ENCODE measurements around the gene LCN9.

The LCN9 gene

GRCh38 chr9:135661816-135662560, 1.1 kb upstream of the LCN9 start:
- Histone ChIP-seq H3K4me3 (ENCODE audit: low read depth in 1 of 2, low read length in 1 of 2) (no peak overlapping the region), H3K9me3 (no peaks in the 10 kb centered on the region), H3K27ac (no peak overlapping the region), H3K36me3 (no peaks in the 10 kb centered on the region), H3K4me1 (ENCODE audit: control insufficient read depth in 1 of 2, insufficient read depth in 1 of 2, low read depth in 1 of 2, low read length in 1 of 2) (no peaks in the 10 kb centered on the region), H3K27me3 (no peaks in the 10 kb centered on the region)
- TF ChIP-seq, protein P1, sequence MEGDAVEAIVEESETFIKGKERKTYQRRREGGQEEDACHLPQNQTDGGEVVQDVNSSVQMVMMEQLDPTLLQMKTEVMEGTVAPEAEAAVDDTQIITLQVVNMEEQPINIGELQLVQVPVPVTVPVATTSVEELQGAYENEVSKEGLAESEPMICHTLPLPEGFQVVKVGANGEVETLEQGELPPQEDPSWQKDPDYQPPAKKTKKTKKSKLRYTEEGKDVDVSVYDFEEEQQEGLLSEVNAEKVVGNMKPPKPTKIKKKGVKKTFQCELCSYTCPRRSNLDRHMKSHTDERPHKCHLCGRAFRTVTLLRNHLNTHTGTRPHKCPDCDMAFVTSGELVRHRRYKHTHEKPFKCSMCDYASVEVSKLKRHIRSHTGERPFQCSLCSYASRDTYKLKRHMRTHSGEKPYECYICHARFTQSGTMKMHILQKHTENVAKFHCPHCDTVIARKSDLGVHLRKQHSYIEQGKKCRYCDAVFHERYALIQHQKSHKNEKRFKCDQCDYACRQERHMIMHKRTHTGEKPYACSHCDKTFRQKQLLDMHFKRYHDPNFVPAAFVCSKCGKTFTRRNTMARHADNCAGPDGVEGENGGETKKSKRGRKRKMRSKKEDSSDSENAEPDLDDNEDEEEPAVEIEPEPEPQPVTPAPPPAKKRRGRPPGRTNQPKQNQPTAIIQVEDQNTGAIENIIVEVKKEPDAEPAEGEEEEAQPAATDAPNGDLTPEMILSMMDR (IDR thresholded peaks at IDR 0.05) = no peak

GRCh38 chr9:135663451-135663770, 302 bp downstream of the LCN9 start:
- Histone ChIP-seq H3K27ac (no peak overlapping the region), H3K36me3 (no peaks in the 10 kb centered on the region), H3K4me3 (ENCODE audit: low read depth in 1 of 2, low read length in 1 of 2) (no peak overlapping the region), H3K27me3 (no peaks in the 10 kb centered on the region), H3K9me3 (no peaks in the 10 kb centered on the region), H3K4me1 (ENCODE audit: control insufficient read depth in 1 of 2, insufficient read depth in 1 of 2, low read depth in 1 of 2, low read length in 1 of 2) (no peaks in the 10 kb centered on the region)
- TF ChIP-seq, protein P1 (IDR thresholded peaks at IDR 0.05) = no peak

DNA sequence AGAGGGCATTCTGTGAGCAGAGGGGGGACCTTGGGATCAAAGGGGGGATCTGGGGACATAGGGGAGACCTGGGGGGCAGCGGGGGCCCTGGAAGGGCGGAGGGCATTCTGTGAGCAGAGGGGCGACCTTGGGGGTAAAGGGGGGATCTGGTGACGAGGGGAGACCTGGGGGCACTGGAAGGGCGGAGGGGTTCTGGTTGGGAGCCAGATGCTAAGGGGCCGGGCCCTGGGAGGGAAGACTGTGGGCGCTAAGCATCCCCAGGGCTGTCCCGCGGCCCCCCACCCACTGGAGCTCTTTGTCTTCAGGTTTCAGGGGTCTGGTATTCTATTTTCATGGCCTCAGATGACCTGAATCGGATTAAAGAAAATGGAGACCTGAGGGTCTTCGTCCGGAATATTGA, 748 bp downstream of the LCN9 start:
- H3K4me1 ChIP-seq (ENCODE audit: control insufficient read depth in 1 of 2, insufficient read depth in 1 of 2, low read depth in 1 of 2, low read length in 1 of 2) = no peaks in the 10 kb centered on the region
- H3K27me3 ChIP-seq = no peaks in the 10 kb centered on the region
- H3K9me3 ChIP-seq = no peaks in the 10 kb centered on the region
- no peak overlapping the region for H3K4me3 ChIP-seq (ENCODE audit: low read depth in 1 of 2, low read length in 1 of 2)
- no peak overlapping the region for H3K27ac ChIP-seq
- H3K36me3 ChIP-seq = no peaks in the 10 kb centered on the region
- TF ChIP-seq, protein P1 (IDR thresholded peaks at IDR 0.05) = no peak

DNA sequence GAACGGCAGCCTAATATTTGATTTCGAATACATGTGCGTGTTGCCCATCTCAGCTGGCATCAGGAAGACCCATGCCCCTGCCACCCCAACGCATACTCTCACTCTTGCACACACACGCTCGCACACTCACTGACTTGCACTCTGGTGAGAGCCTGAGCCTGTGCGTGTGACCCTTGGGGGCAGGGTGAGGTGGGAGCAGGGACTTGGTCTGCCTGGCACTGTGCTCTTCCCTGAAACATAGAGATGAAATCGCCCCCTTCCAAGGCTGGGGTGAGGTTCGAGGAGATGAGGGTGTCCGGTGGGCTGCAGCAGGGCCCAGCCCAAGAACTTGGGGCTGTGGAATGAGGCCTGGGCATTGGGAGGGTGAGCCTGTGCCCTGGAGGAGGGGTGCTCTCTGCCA, 1.2 kb downstream of the LCN9 start:
- no peaks in the 10 kb centered on the region for H3K4me1 ChIP-seq (ENCODE audit: control insufficient read depth in 1 of 2, insufficient read depth in 1 of 2, low read depth in 1 of 2, low read length in 1 of 2)
- H3K9me3 ChIP-seq = no peaks in the 10 kb centered on the region
- no peaks in the 10 kb centered on the region for H3K27me3 ChIP-seq
- TF ChIP-seq, protein P1 (IDR thresholded peaks at IDR 0.05) = no peak
- no peaks in the 10 kb centered on the region for H3K36me3 ChIP-seq
- H3K4me3 ChIP-seq (ENCODE audit: low read depth in 1 of 2, low read length in 1 of 2) = no peak overlapping the region
- H3K27ac ChIP-seq = no peak overlapping the region

- TF ChIP-seq, protein P1 (IDR thresholded peaks at IDR 0.05) = no peak
- Histone ChIP-seq H3K4me3 (ENCODE audit: low read depth in 1 of 2, low read length in 1 of 2) (no peak overlapping the region), H3K27me3 (no peaks in the 10 kb centered on the region), H3K4me1 (ENCODE audit: control insufficient read depth in 1 of 2, insufficient read depth in 1 of 2, low read depth in 1 of 2, low read length in 1 of 2) (no peaks in the 10 kb centered on the region), H3K36me3 (no peaks in the 10 kb centered on the region), H3K27ac (no peak overlapping the region), H3K9me3 (no peaks in the 10 kb centered on the region)
Measured at GRCh38 chr9:135664801-135665794, 2.0 kb downstream of the LCN9 start.
